ENCODE results near the gene KDM5A.

DNA sequence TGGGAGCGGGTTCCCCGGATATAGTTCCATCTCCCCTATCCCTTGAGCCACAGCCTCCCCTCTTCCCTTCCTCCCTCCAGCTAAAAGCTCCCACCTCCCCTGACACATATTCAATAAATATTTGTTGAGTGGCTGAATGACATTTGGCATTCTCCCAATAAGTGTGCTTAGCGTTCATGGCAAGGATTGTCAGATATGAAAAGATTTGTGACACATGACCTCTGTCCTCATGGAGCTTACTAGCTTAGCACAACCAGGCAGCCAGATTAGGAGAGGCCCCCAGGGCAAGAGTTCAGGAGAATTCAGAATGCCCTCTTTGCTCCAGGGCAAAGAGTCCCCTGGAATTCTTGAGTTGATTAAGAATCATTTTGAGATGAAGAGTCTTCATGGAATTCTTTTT is 152.7 kb downstream of the KDM5A start:
- no peak for TF ChIP-seq EZH2 (IDR thresholded peaks at IDR 0.05)
- TF ChIP-seq, protein P1, sequence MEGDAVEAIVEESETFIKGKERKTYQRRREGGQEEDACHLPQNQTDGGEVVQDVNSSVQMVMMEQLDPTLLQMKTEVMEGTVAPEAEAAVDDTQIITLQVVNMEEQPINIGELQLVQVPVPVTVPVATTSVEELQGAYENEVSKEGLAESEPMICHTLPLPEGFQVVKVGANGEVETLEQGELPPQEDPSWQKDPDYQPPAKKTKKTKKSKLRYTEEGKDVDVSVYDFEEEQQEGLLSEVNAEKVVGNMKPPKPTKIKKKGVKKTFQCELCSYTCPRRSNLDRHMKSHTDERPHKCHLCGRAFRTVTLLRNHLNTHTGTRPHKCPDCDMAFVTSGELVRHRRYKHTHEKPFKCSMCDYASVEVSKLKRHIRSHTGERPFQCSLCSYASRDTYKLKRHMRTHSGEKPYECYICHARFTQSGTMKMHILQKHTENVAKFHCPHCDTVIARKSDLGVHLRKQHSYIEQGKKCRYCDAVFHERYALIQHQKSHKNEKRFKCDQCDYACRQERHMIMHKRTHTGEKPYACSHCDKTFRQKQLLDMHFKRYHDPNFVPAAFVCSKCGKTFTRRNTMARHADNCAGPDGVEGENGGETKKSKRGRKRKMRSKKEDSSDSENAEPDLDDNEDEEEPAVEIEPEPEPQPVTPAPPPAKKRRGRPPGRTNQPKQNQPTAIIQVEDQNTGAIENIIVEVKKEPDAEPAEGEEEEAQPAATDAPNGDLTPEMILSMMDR (IDR thresholded peaks at IDR 0.05): no peak
